Thymus (tissue), 11 donors: ENCODE measurements around the gene PGBD1. TPM values are rescaled to one million over a fixed set of nuclear protein-coding genes. Genes with fewer than 3 reads are reported as not detected.

Experiments
- DNase-seq, 9 donors: peaks; one replicate each; pipeline ENCODE4 v3.0.0-alpha.2; 2013; ENCODE audit warnings: low spot score in 9 of 9, low read depth in 6 of 9, missing footprints in 1 of 9
- H3K27ac ChIP-seq, 2 donors: one replicate each; pipeline ENCODE4 v1.5.1; 2013; ENCODE audit warnings: control low read depth in 1 of 2, low read depth in 1 of 2, low read length in 1 of 2, mild to moderate bottlenecking in 1 of 2, moderate library complexity in 1 of 2
- H3K27me3 ChIP-seq, 2 donors: one replicate each; pipeline ENCODE4 v1.5.1; 2013; ENCODE audit warnings: low read length in 1 of 2; ENCODE audit not compliant: control insufficient read depth in 2 of 2, insufficient read depth in 1 of 2
- H3K36me3 ChIP-seq, 2 donors: one replicate each; pipeline ENCODE4 v1.5.1; 2013; ENCODE audit warnings: low read length in 1 of 2, mild to moderate bottlenecking in 1 of 2, moderate library complexity in 1 of 2; ENCODE audit not compliant: control insufficient read depth in 2 of 2, insufficient read depth in 2 of 2
- H3K4me1 ChIP-seq, 2 donors: one replicate each; pipeline ENCODE4 v1.5.1; 2013; ENCODE audit warnings: low read length in 2 of 2; ENCODE audit not compliant: control insufficient read depth in 2 of 2, insufficient read depth in 2 of 2
- H3K4me3 ChIP-seq, 2 donors: one replicate each; pipeline ENCODE4 v1.5.1; 2013; ENCODE audit warnings: low read length in 2 of 2, control low read depth in 1 of 2, mild to moderate bottlenecking in 1 of 2
- H3K9me3 ChIP-seq, 2 donors: one replicate each; pipeline ENCODE4 v1.5.1; 2013; ENCODE audit warnings: low read length in 1 of 2, mild to moderate bottlenecking in 1 of 2; ENCODE audit not compliant: control insufficient read depth in 2 of 2, insufficient read depth in 1 of 2
- WGBS: extraction: QIAGEN DNeasy Blood & Tissue Kit; methylation state at CpG from one replicate; pipeline ENCODE4 v1.1.7; 2013; 5-methylcytosine and 5-hydroxymethylcytosine counted together
- polyA plus RNA-seq: library from polyadenylated mRNA; stranded (reverse); fragments of 200-250 nt; gene quantifications from one replicate; pipeline ENCODE4 v1.2.3, GENCODE V29; 2013
- total RNA-seq: library from RNA; stranded (reverse); fragments of 120-200 nt; gene quantifications from one replicate; pipeline ENCODE4 v1.2.4, GENCODE V29; 2013
- donor health status: healthy.

The PGBD1 gene
- total and polyA plus RNA-seq, 2 donors: 3.2 to 4.5 TPM

DNA sequence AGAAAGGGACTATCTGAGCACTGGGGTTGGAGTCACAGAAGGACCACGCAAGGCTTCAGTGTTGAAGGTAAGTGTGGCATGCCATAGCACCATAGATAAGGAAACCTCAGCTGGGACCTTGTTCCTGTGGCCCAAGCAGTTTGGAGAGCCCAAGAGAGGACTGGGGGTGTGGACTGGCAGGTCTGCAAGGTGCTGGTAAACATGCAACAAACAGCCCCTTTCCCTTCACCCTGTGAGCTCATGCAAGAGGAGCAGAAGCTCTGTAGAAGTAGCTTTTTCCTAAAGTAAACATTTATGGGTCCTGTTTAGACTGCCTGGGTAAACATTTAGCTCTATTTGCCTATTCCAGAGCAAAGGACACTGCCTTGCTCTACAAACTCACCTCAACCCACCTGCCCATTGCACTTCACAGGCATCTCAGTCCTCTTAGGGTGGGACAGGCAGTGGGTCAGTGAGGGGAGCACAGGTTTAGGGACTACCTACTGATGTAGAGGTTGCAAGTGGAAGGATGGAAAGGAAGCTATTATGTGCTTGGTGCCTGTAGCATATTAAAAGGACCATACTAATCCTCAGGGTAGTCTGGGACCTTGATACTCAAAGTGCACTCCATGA lies 42.5 kb downstream of the PGBD1 start:
- Histone ChIP-seq H3K4me1 (no peaks in the 10 kb centered on the region), H3K4me3 (no peak overlapping the region), H3K27ac (no peak overlapping the region), H3K36me3 (peaks cover 0 to 3% of the 10 kb centered on the region in 2 donors), H3K27me3 (no peaks in the 10 kb centered on the region), H3K9me3 (peaks cover 7 to 12% of the 10 kb centered on the region in 2 donors)
- no peak for DNase-seq
- 99% methylated on average over 1 of the region's 1 CpG for WGBS

DNA sequence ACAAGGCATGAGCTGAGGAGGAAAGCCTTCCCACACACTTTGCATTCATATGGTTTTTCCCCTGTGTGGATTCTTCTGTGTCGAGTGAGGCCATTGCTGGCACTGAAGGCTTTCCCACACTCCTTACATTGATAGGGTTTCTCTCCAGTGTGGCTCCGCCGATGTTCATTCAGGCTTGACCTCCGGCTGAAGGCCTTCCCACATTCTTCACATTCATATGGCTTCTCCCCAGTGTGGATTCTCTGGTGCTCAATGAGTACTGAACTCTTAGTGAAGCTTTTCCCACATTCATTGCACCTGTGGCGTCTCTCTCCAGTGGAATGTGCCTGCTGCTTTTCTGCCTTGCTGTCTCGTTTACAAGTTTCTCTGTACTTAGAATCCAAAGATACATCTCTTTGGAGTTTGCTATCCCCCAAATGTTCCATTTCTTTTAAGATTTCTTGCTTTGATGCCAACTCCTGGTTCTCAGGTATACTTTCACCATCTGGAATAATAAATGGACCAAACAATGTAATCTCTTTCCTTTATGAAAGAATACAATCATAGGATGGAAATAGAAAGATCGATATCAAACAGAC lies 45.1 kb downstream of the PGBD1 start:
- WGBS: 95% methylated on average over 7 of the region's 7 CpGs

GRCh38 chr6:28330041-28330440 lies 48.7 kb downstream of the PGBD1 start:
- H3K36me3 ChIP-seq: peaks cover 0 to 3% of the 10 kb centered on the region in 2 donors
- H3K9me3 ChIP-seq: peaks cover 7 to 10% of the 10 kb centered on the region in 2 donors
- H3K4me3 ChIP-seq: no peak overlapping the region
- H3K27me3 ChIP-seq: no peaks in the 10 kb centered on the region
- no peaks in the 10 kb centered on the region for H3K4me1 ChIP-seq
- WGBS: 92% methylated on average over 1 of the region's 1 CpG
- no peak for DNase-seq
- H3K27ac ChIP-seq: no peak overlapping the region

More for the DNA sequence above, 45.1 kb downstream of the PGBD1 start:
- H3K36me3 ChIP-seq: peaks cover 0 to 3% of the 10 kb centered on the region in 2 donors
- no peak for DNase-seq
- no peaks in the 10 kb centered on the region for H3K27me3 ChIP-seq
- no peak overlapping the region for H3K27ac ChIP-seq
- no peaks in the 10 kb centered on the region for H3K4me1 ChIP-seq
- H3K9me3 ChIP-seq: peaks cover 7 to 10% of the 10 kb centered on the region in 2 donors
- no peak overlapping the region for H3K4me3 ChIP-seq

DNA sequence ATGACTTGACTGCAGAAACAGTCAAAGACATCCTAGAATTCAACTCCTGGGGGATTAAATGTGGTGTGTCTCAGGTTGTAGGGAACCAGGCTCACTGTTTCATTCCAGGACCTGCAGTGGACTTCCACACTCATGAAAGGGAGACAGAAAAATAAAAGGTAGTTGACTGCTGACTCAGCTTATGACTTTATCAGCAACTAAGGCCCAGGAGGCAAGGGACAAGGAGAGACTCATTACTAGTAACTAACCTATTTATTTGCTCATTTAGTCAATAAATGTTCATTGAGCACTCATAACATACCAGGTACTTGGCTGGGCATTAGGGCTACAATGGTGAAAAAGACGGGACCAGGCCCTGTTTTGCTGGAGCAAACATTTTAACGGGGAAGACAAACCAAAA lies 51.7 kb downstream of the PGBD1 start:
- peaks cover 9 to 10% of the 10 kb centered on the region in 2 donors for H3K4me1 ChIP-seq
- H3K9me3 ChIP-seq: no peaks in the 10 kb centered on the region
- H3K4me3 ChIP-seq: no peak overlapping the region
- H3K36me3 ChIP-seq: no peaks in the 10 kb centered on the region
- no peaks in the 10 kb centered on the region for H3K27me3 ChIP-seq
- 95% methylated on average over 2 of the region's 2 CpGs for WGBS
- H3K27ac ChIP-seq: no peak overlapping the region
- no peak for DNase-seq

DNA sequence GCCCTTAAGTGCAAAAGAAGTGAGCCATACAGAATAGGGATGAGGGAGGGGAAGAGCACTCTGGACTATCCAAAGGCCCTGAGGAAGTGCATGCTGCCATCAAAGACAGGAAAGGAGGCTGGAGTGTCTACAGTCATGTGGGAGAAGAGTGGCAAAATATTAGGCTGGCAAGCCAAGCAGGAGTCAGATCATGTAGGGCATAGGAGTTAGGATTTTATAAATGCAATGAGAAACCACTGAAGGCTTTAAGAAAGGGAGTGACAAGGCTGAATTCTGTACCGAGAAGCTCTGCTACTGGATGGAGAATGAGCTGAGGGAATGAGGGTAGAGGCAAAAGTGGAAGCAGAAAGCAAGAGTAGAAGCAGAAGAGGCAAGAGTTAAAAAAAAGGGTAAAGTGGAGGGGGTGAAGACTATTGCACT lies 52.2 kb downstream of the PGBD1 start:
- Histone ChIP-seq H3K36me3 (no peaks in the 10 kb centered on the region), H3K4me1 (peaks cover 9 to 10% of the 10 kb centered on the region in 2 donors), H3K9me3 (no peaks in the 10 kb centered on the region), H3K4me3 (no peak overlapping the region), H3K27me3 (no peaks in the 10 kb centered on the region), H3K27ac (no peak overlapping the region)
- 96% methylated on average over 1 of the region's 1 CpG for WGBS
- no peak for DNase-seq

DNA sequence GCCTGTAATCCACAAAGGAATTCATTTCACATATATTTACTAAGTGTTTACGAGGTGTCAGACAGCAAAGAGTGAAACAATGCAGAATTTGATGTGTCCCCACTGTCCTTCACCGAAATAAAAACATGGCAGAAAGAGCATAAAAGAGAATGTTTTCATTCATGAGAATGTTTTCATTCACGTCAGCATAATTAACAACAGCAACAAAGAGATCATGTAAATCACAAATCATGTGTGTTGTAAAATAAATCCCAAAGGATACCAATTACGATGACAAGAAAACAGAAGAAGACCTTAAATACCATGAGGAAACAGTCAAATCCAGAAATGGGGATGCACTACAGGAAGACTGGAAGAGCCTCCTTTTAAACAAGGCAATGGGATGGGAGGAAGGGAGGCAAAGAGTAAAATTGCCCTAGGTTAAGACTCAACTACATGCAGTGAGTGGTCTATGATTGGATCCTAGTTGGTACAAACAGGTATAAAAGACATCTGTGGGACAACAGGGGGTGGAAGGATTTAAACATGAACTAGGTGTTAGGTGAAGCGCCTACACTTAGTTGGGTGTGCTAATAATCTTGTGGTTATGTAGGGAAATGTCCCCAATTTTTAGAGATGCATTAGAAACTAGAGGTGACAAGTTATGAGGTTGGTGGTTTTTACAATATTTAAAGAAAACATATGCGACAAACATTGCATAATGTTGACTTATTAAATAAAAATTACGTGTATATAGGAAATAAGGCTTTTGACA lies 53.1 kb downstream of the PGBD1 start:
- WGBS: 97% methylated on average over 7 of the region's 7 CpGs
- Histone ChIP-seq H3K27ac (peak overlapping the region in 1 of 2 donors; percentile 93), H3K36me3 (no peaks in the 10 kb centered on the region), H3K27me3 (no peaks in the 10 kb centered on the region), H3K4me1 (peaks cover 9 to 10% of the 10 kb centered on the region in 2 donors), H3K4me3 (no peak overlapping the region), H3K9me3 (no peaks in the 10 kb centered on the region)
- DNase-seq: no peak

- peak overlapping the region; percentile 68 to 72 for H3K4me3 ChIP-seq
- WGBS: 36% methylated on average over 12 of the region's 12 CpGs
- no peaks in the 10 kb centered on the region for H3K27me3 ChIP-seq
- H3K36me3 ChIP-seq: no peaks in the 10 kb centered on the region
- peaks cover 9 to 10% of the 10 kb centered on the region in 2 donors for H3K4me1 ChIP-seq
- H3K9me3 ChIP-seq: no peaks in the 10 kb centered on the region
- H3K27ac ChIP-seq: peak overlapping the region; percentile 66 to 93
- no peak for DNase-seq
Observed at GRCh38 chr6:28335040-28335563, 53.7 kb downstream of the PGBD1 start.

GRCh38 chr6:28335564-28336283 lies 54.4 kb downstream of the PGBD1 start, which contains the start of gene ZSCAN31:
TSS of gene ZSCAN31 (minus strand) at chr6:28336148. CDS start at chr6:28329683, 6,465 bp downstream.
- Histone ChIP-seq H3K4me3 (peak within 1 kb of the TSS; percentile 68 to 72), H3K36me3 (no peaks in the 10 kb centered on the region), H3K27ac (peak within 1 kb of the TSS; percentile 72 to 93), H3K27me3 (no peaks in the 10 kb centered on the region), H3K4me1 (peaks cover 9 to 10% of the 10 kb centered on the region in 2 donors), H3K9me3 (no peaks in the 10 kb centered on the region)
- WGBS: under 1% methylated on average over 35 of the region's 35 CpGs
- DNase-seq: peak; percentile 52 to 88 (median 67)
